Measurements from ENCODE around the gene FBXL20. TPM values are rescaled to one million over a fixed set of nuclear protein-coding genes. Genes with fewer than 3 reads are reported as not detected.

Gene FBXL20
- polyA plus RNA-seq, 1 donor (not counting 4 experiments of a cell fraction or from before 2014, with no cell fraction given) = 4.9 TPM

DNA sequence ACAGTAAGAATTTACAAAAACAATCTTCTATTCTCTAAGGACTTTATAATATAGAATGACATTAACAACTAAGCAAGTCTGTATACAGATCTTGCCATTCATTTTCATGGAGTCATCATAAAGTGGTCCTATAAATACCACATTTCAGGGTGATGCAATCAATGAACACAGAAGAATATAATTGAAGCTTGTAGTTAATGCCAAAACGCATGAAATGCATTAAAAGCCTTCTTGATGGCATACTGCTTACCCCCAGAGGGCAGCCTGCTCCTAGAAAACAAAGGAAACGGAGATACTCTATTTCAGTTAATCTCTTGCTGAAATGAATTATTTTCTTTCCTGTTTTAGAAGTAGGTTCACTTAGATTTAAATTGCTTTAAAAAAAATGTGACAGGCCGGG is 130.5 kb downstream of the FBXL20 start:
- TF ChIP-seq, protein P1, sequence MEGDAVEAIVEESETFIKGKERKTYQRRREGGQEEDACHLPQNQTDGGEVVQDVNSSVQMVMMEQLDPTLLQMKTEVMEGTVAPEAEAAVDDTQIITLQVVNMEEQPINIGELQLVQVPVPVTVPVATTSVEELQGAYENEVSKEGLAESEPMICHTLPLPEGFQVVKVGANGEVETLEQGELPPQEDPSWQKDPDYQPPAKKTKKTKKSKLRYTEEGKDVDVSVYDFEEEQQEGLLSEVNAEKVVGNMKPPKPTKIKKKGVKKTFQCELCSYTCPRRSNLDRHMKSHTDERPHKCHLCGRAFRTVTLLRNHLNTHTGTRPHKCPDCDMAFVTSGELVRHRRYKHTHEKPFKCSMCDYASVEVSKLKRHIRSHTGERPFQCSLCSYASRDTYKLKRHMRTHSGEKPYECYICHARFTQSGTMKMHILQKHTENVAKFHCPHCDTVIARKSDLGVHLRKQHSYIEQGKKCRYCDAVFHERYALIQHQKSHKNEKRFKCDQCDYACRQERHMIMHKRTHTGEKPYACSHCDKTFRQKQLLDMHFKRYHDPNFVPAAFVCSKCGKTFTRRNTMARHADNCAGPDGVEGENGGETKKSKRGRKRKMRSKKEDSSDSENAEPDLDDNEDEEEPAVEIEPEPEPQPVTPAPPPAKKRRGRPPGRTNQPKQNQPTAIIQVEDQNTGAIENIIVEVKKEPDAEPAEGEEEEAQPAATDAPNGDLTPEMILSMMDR (optimal IDR thresholded peaks at IDR 0.05 in 1 of 3, IDR thresholded peaks at IDR 0.05 in 1 of 3, conservative IDR thresholded peaks at IDR 0.05 in 1 of 3; ENCODE audit: extremely low read depth in 1 of 3, insufficient read depth in 2 of 3, low read length in 3 of 3) = no peak
- no peak for TF ChIP-seq EZH2 (IDR thresholded peaks at IDR 0.05; ENCODE audit: low read length)
- no peak for DNase-seq (ENCODE audit: low read depth, low spot score)
- Histone ChIP-seq H4K20me1 (ENCODE audit: control insufficient read depth, extremely low read depth, insufficient read depth, low read length) (no peaks in the 10 kb centered on the region), H3K9ac (ENCODE audit: control insufficient read depth, extremely low read depth, insufficient read depth, low read length) (no peak overlapping the region), H3K79me2 (ENCODE audit: control insufficient read depth, insufficient read depth, low read length) (no peaks in the 10 kb centered on the region), H2AFZ (ENCODE audit: control insufficient read depth, low read length) (no peak overlapping the region), H3K27ac (ENCODE audit: control insufficient read depth, insufficient read depth, low read length) (no peak overlapping the region), H3K4me2 (ENCODE audit: control insufficient read depth, extremely low read depth, insufficient read depth, low read depth, low read length) (no peak overlapping the region), H3K4me1 (ENCODE audit: control insufficient read depth, extremely low read depth, insufficient read depth, low read length) (no peaks in the 10 kb centered on the region), H3K4me3 (ENCODE audit: control insufficient read depth in 2 of 3, extremely low read depth in 1 of 3, insufficient read depth in 2 of 3, low read depth in 1 of 3, low read length in 3 of 3) (no peak overlapping the region), H3K9me1 (ENCODE audit: control insufficient read depth, extremely low read depth, insufficient read depth, low read length) (no peaks in the 10 kb centered on the region), H3K36me3 (ENCODE audit: control insufficient read depth in 2 of 2, extremely low read depth in 1 of 2, insufficient read depth in 2 of 2, low read length in 2 of 2) (peaks cover 0 to 4% of the 10 kb centered on the region in 2 experiments), H3K9me3 (ENCODE audit: control insufficient read depth, low read depth, low read length) (no peaks in the 10 kb centered on the region), H3K27me3 (ENCODE audit: control insufficient read depth, extremely low read depth, insufficient read depth, low read length) (no peaks in the 10 kb centered on the region)
- no peak for FAIRE-seq
- dilution Hi-C loops (cut with MboI; ENCODE audit: extremely low pct_ligation_motif_present, low sequenced_read_pairs) = no loop called here

DNA sequence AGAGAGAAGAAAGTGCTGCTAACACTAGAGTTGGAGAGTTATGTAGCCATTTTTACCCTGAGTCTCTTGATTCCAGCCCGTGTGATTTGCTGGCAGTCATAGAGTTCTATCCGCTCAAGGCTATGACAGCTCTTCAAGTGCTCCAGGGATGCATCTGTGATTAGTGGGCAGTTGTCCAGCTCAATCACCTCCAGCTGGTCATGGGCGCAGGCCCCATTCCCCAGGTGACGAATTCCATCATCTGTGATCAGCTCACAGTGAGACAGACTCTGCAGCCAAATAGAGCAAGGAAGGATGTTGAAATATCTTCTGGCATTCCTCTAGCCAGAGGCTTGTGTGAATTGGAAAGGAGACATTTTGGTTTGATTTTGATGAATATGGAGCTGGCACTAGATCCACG is 137.3 kb downstream of the FBXL20 start:
- Histone ChIP-seq H3K79me2 (ENCODE audit: control insufficient read depth, insufficient read depth, low read length) (no peaks in the 10 kb centered on the region), H3K4me3 (ENCODE audit: control insufficient read depth in 2 of 3, extremely low read depth in 1 of 3, insufficient read depth in 2 of 3, low read depth in 1 of 3, low read length in 3 of 3) (no peak overlapping the region), H3K9ac (ENCODE audit: control insufficient read depth, extremely low read depth, insufficient read depth, low read length) (no peak overlapping the region), H4K20me1 (ENCODE audit: control insufficient read depth, extremely low read depth, insufficient read depth, low read length) (no peaks in the 10 kb centered on the region), H3K4me1 (ENCODE audit: control insufficient read depth, extremely low read depth, insufficient read depth, low read length) (no peaks in the 10 kb centered on the region), H3K36me3 (ENCODE audit: control insufficient read depth in 2 of 2, extremely low read depth in 1 of 2, insufficient read depth in 2 of 2, low read length in 2 of 2) (peaks cover 0 to 12% of the 10 kb centered on the region in 2 experiments), H3K27ac (ENCODE audit: control insufficient read depth, insufficient read depth, low read length) (no peak overlapping the region), H2AFZ (ENCODE audit: control insufficient read depth, low read length) (no peak overlapping the region), H3K27me3 (ENCODE audit: control insufficient read depth, extremely low read depth, insufficient read depth, low read length) (no peaks in the 10 kb centered on the region), H3K4me2 (ENCODE audit: control insufficient read depth, extremely low read depth, insufficient read depth, low read depth, low read length) (no peak overlapping the region), H3K9me3 (ENCODE audit: control insufficient read depth, low read depth, low read length) (no peaks in the 10 kb centered on the region), H3K9me1 (ENCODE audit: control insufficient read depth, extremely low read depth, insufficient read depth, low read length) (no peaks in the 10 kb centered on the region)
- dilution Hi-C loops (cut with MboI; ENCODE audit: extremely low pct_ligation_motif_present, low sequenced_read_pairs) = no loop called here
- TF ChIP-seq EZH2 (IDR thresholded peaks at IDR 0.05; ENCODE audit: low read length) = no peak
- TF ChIP-seq, protein P1 (optimal IDR thresholded peaks at IDR 0.05 in 1 of 3, IDR thresholded peaks at IDR 0.05 in 1 of 3, conservative IDR thresholded peaks at IDR 0.05 in 1 of 3; ENCODE audit: extremely low read depth in 1 of 3, insufficient read depth in 2 of 3, low read length in 3 of 3) = no peak
- DNase-seq (ENCODE audit: low read depth, low spot score) (no peak), FAIRE-seq (no peak)
